Measurements from ENCODE around the gene GRK5. TPM values are rescaled to one million over a fixed set of nuclear protein-coding genes. Genes with fewer than 3 reads are reported as not detected.
"Not testable (repeated sequence)": the region's sequence is repeated elsewhere in the genome, so short reads cannot be mapped to it uniquely, and the experiment has no call there.

Gene GRK5
- total RNA-seq, 4 donors from 2014 or later, result 15.9 to 53.8 (median 18.4) TPM

- ATAC-seq (ENCODE audit: low FRiP score) (peak; percentile 56), DNase-seq (ENCODE audit: low spot score) (no peak)
- TF ChIP-seq, protein P1, sequence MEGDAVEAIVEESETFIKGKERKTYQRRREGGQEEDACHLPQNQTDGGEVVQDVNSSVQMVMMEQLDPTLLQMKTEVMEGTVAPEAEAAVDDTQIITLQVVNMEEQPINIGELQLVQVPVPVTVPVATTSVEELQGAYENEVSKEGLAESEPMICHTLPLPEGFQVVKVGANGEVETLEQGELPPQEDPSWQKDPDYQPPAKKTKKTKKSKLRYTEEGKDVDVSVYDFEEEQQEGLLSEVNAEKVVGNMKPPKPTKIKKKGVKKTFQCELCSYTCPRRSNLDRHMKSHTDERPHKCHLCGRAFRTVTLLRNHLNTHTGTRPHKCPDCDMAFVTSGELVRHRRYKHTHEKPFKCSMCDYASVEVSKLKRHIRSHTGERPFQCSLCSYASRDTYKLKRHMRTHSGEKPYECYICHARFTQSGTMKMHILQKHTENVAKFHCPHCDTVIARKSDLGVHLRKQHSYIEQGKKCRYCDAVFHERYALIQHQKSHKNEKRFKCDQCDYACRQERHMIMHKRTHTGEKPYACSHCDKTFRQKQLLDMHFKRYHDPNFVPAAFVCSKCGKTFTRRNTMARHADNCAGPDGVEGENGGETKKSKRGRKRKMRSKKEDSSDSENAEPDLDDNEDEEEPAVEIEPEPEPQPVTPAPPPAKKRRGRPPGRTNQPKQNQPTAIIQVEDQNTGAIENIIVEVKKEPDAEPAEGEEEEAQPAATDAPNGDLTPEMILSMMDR (IDR thresholded peaks at IDR 0.05), result no peak
Measured at GRCh38 chr10:119221666-119222065, 14.3 kb downstream of the GRK5 start.

DNA sequence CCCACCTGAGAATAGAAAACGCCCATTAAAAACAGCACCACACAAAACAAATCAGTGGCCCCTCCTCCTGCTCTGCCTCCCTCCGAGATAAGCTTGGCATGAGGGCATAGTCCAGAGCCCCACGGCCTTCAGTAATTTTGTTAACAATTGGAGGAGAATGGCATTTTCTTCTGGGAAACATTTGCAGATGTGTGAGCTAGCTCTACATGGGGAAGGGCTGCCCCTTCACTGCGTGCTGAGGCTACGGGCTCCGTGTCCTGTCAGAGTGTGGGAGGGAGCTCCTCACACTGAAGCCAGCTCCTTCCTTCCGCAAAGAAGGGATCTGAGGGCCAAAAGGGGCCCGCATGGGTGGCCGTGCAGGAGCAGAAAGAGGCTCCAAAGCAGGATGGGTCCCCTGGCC lies 15.2 kb downstream of the GRK5 start:
- TF ChIP-seq, protein P1 (IDR thresholded peaks at IDR 0.05), result no peak
- no peak for ATAC-seq (ENCODE audit: low FRiP score)
- no peak for DNase-seq (ENCODE audit: low spot score)

DNA sequence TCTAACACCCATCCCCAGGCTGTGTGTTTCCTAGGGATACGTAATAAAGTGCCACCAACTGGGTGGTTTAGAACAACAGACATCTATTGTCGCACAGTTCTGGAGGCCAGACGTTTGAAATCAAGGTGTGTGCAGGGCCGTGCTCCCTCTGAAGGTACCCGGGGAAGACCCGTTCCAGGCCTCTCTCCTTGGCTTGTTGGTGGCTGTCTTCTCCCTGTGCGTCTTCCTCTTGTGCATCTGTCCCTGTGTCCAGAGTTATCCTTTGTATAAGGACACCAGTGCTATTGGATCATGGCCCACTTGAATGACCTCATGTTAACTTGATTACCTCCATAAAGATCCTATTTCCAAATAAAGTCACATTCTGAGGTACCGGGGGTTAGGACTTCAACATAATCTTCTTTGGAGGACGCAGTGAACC lies 15.6 kb downstream of the GRK5 start:
- ATAC-seq (ENCODE audit: low FRiP score) (no peak), DNase-seq (ENCODE audit: low spot score) (no peak)
- TF ChIP-seq, protein P1 (IDR thresholded peaks at IDR 0.05), result no peak

- no peak for ATAC-seq (ENCODE audit: low FRiP score)
- TF ChIP-seq, protein P1 (IDR thresholded peaks at IDR 0.05), result no peak
- DNase-seq (ENCODE audit: low spot score), result no peak
Measured at GRCh38 chr10:119225083-119225658, 17.8 kb downstream of the GRK5 start.

DNA sequence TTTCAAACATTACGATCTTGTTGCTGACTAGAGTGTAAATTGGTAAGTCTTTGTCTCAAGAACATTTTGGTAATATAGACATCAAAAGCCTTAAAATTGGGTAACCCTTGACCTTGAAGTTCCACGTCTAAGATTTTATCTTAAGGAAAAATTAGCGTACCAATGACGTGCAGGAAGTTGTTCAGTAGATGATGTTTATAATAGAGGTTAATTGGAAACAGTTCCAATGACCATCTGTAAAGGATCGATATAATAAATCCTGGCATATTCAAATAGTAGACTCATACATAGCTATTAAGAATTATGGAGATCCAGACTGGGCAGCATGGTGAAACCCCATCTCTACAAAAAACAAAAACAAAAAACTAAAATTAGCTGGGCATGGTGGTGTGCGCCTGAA lies 20.5 kb downstream of the GRK5 start:
- no peak for ATAC-seq (ENCODE audit: low FRiP score)
- no peak for DNase-seq (ENCODE audit: low spot score)
- TF ChIP-seq, protein P1 (IDR thresholded peaks at IDR 0.05), result no peak

DNA sequence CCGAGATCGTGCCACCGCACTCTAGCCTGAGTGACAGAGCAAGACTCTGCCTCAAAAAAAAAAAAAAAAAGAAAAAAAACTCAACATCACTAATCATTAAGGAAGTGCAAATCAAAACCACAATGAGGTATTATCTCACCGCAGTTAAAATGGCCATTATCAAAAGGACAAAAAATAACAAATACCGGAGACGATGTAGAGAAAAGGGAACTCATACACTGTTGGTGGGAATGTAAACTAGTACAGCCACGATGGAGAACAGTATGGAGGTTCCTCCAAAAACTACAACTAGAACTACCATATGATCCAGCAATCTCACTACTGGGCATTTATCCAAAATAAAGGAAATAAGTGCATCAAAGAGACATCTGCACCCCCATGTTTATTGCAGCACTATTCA lies 24.3 kb downstream of the GRK5 start:
- DNase-seq (ENCODE audit: low spot score) (no peak), ATAC-seq (ENCODE audit: low FRiP score) (no peak)
- TF ChIP-seq, protein P1 (IDR thresholded peaks at IDR 0.05), result no peak

DNA sequence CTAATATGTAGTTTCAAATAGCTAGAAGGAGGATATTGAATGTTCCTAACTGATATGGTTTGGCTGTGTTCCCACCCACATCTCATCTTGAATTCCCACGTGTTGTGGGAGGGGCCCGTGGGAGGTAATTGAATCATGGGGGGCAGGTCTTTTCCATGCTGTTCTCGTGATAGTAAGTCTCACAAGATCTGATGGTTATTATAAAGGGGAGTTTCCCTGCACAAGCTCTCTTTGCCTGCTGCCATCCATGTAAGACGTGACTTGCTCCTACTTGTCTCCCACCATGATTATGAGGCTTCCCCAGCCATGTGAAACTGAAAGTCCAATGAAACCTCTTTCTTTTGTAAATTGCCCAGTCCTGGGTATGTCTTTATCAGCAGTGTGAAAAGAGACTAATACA lies 25.1 kb downstream of the GRK5 start:
- DNase-seq (ENCODE audit: low spot score); ATAC-seq (ENCODE audit: low FRiP score): not testable (repeated sequence)
